Measurements from ENCODE around the gene DDX24.

DDX24 gene

GRCh38 chr14:94014382-94014781, 66.6 kb downstream of the DDX24 start:
- no peak overlapping the region for H3K4me3 ChIP-seq (ENCODE audit: low read depth, low read length)
- no peak for DNase-seq (ENCODE audit: low read depth)
- no peak for TF ChIP-seq CTCF (IDR thresholded peaks at IDR 0.05; ENCODE audit: insufficient read depth, low read depth, low read length, missing control alignments)

- TF ChIP-seq CTCF (IDR thresholded peaks at IDR 0.05; ENCODE audit: insufficient read depth, low read depth, low read length, missing control alignments), result no peak
- peak; percentile 65 for DNase-seq (ENCODE audit: low read depth)
- no peak overlapping the region for H3K4me3 ChIP-seq (ENCODE audit: low read depth, low read length)
These were observed 69.2 kb downstream of the DDX24 start for GRCh38 chr14:94011795-94012194.

- DNase-seq (ENCODE audit: low read depth), result no peak
- no peak overlapping the region for H3K4me3 ChIP-seq (ENCODE audit: low read depth, low read length)
- TF ChIP-seq CTCF (IDR thresholded peaks at IDR 0.05; ENCODE audit: insufficient read depth, low read depth, low read length, missing control alignments), result no peak
These were observed 70.4 kb downstream of the DDX24 start for GRCh38 chr14:94010625-94011024.

- peak; percentile 76 for DNase-seq (ENCODE audit: low read depth)
These were observed 71.2 kb downstream of the DDX24 start for GRCh38 chr14:94009767-94010166.

GRCh38 chr14:94008234-94008633, 72.8 kb downstream of the DDX24 start:
- TF ChIP-seq CTCF (IDR thresholded peaks at IDR 0.05; ENCODE audit: insufficient read depth, low read depth, low read length, missing control alignments), result no peak
- no peak overlapping the region for H3K4me3 ChIP-seq (ENCODE audit: low read depth, low read length)
- DNase-seq (ENCODE audit: low read depth), result no peak

More at GRCh38 chr14:94009767-94010166, 71.2 kb downstream of the DDX24 start:
- H3K4me3 ChIP-seq (ENCODE audit: low read depth, low read length), result no peak overlapping the region
- no peak for TF ChIP-seq CTCF (IDR thresholded peaks at IDR 0.05; ENCODE audit: insufficient read depth, low read depth, low read length, missing control alignments)

GRCh38 chr14:94005324-94006073, 75.5 kb downstream of the DDX24 start:
- H3K4me3 ChIP-seq (ENCODE audit: low read depth, low read length), result no peak overlapping the region
- TF ChIP-seq CTCF (IDR thresholded peaks at IDR 0.05; ENCODE audit: insufficient read depth, low read depth, low read length, missing control alignments), result peak; percentile 58
- DNase-seq (ENCODE audit: low read depth), result peak; percentile 45

GRCh38 chr14:94004015-94004414, 77.0 kb downstream of the DDX24 start:
- H3K4me3 ChIP-seq (ENCODE audit: low read depth, low read length), result no peak overlapping the region
- no peak for TF ChIP-seq CTCF (IDR thresholded peaks at IDR 0.05; ENCODE audit: insufficient read depth, low read depth, low read length, missing control alignments)
- no peak for DNase-seq (ENCODE audit: low read depth)

All from GM12865 (cell line).